ENCODE data around the gene ITIH2.
"Not testable (repeated sequence)": the region's sequence is repeated elsewhere in the genome, so short reads cannot be mapped to it uniquely, and the experiment has no call there.

The ITIH2 gene

DNA sequence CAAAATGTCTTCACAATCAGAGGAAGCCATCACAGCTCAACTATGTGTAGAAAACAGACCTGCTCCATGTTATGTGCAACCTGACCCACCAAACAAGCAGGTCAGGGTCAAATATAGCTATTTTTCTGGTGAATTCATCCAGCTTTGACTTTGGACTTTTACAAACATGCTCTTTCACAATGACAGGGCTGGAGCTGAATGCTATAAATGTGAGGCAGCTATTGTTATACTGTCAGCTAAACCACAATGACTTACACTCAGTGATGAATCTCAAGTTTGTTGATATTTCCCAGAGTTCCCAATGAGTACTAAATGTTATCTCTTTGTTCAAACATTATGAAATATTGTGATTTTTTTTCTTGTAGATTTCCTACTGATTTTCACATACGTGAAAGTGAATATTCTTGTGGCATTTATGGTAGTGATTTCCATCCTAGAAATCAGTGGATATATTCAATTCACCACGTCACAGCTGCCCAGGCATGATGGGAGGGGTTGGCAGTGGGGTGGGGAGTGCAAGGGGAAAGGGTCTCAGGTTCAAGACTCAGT lies 2.5 kb upstream of the ITIH2 start:
- DNase-seq, result no peak

GRCh38 chr10:7701158-7701742 lies 1.9 kb upstream of the ITIH2 start:
- DNase-seq, result no peak

GRCh38 chr10:7702288-7702812 lies 766 bp upstream of the ITIH2 start:
- no peak for DNase-seq

DNA sequence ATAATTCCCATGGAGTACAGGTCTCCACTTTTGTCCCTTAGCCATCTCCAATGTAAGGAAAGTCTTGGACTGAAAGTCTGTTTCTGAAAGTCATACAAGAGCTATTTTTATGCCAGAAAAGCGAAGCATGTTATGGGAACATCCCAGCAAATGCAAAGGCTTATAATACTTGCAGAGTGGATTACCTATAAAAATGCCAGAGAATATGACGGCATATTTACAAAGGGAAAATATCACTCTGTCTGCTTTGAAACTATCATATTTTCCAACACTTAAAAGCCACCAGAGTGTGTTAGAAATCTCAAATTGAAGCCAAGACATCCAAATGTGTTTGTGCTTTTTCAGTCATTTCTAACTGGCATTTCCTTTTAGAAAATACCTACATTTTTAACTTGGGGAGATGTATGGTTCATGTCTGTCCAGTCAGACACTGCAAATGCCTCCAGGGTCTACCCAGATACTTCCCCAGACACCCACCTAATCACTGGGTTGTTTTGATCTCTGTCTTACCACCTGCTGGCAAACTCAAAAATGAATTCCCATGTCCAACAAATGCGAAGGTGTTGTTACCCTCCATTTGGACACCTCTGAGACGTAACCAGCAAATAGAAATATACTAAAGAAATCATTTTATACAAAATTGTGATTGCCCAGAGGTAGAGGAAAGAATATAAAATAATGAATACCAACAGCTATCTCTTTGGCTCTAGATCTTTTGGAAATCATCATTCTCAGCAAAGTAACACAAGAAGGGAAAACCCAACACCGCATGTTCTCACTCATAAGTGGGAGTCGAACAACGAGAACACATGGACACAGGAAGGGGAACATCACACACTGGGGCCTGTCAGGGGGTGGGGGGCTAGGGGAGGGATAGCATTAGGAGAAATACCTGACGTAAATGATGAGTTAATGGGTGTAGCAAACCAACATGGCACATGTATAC lies 1.2 kb downstream of the ITIH2 start:
- no peak for DNase-seq

DNA sequence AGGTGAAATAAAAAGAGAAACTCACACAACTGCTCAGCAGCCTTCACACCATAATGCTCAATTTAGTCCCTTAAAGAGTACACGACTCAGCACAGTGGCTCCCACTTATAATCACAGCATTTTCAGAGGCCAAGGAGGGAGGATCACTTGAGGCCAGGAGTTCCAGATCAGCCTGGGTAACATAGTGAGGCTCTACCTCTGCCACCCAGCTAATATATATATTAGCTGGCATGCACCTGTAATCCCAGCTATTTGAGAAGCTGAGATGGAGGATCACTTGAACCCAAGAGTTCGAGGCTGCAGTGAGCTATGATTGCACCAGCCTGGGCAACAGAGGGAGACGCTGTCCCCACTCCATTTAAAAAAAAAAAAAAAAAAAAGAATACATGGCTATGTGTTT lies 2.2 kb downstream of the ITIH2 start:
- DNase-seq, result no peak

DNA sequence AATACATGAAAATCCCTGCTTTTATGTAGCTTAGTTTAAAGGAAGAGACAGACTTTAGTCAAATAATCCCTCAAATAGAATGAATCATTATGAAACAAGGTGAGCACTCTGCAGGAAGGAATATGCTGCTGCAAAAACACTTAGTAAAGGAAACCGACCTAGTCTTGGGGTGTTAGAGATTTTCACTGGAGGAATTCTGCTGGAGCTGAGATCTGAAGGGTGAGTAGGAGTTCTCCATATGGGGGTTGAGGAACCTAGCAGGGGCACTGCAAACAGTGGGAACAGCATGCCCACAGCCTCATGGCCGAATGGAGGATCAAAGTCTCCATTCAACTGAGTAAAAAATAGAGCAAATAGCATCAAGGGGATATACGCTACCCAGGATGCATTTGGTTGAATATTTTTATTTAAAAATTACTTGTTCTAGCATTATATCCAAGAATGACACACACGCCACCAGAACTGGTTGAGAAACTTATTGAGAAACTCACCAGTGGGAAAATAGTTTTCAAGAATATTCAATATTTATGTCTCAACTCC lies 3.5 kb downstream of the ITIH2 start:
- no peak for DNase-seq

DNA sequence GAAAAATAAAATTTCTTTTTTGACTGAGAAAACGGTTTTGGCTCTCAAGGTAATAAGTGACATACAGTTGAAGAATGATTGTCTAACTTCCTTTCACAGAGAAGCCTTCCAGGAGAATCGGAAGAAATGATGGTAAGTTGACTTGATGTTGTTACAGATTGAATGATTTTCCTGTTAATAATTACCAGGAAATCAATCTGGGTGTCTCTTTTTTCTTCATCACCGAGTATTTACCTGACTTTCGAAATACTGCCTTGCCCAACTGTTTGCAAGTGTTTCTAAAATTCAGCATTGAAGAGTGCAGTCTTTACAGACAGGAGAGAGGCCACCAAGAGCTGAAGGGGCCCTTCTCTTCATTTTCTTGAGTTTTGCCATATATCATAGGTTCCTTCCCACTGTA lies 4.0 kb downstream of the ITIH2 start:
- no peak for DNase-seq

- no peak for DNase-seq
These were observed 4.9 kb downstream of the ITIH2 start for GRCh38 chr10:7707858-7708622.

GRCh38 chr10:7708832-7709231 lies 5.7 kb downstream of the ITIH2 start:
- no peak for DNase-seq

- DNase-seq, result no peak
These were observed 7.3 kb downstream of the ITIH2 start for GRCh38 chr10:7710446-7710845.

- DNase-seq, result not testable (repeated sequence)
These were observed 8.0 kb downstream of the ITIH2 start for GRCh38 chr10:7711075-7711474.

GRCh38 chr10:7715515-7715914 lies 12.4 kb downstream of the ITIH2 start:
- DNase-seq, result no peak

- no peak for DNase-seq
These were observed 14.7 kb downstream of the ITIH2 start for GRCh38 chr10:7717767-7718166.

DNA sequence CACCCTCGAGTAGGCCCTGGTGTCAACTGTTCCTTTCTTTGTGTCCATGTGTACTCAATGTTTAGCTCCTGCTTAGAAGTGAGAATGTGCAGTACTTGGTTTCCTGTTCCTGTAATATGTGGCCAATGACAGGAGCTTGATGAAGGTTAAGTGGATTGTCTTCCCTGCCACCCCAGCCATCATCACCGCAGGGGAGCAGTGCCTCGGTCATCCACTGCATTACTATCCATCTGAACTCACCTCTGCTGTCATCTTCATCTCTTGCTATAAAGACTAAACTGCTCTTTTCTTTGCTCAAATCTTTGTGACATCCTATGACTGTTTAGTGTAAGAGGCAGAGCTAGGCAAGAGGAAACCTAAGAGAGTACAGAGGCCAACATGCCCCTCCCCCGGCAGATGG lies 15.6 kb downstream of the ITIH2 start:
- DNase-seq, result no peak

DNA sequence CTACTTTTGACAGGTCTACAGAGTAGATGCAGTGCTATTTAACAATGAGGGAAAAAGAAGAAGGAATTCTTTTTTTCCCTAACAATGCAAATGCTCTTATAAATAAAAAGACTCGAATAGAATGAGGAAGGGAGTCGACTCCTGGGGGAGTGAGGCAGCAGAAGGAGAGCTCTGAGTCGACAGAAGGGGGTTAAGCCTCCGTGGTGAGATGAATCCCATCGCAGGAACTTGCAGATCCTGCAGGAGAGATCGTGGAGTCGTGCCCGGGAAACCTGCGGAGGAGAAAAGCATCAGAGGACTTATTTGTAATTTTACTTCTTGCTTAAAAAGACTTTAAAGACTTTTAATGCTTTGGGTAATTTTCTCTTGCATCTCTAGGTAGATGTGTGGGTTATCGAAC lies 17.4 kb downstream of the ITIH2 start:
- no peak for DNase-seq

DNA sequence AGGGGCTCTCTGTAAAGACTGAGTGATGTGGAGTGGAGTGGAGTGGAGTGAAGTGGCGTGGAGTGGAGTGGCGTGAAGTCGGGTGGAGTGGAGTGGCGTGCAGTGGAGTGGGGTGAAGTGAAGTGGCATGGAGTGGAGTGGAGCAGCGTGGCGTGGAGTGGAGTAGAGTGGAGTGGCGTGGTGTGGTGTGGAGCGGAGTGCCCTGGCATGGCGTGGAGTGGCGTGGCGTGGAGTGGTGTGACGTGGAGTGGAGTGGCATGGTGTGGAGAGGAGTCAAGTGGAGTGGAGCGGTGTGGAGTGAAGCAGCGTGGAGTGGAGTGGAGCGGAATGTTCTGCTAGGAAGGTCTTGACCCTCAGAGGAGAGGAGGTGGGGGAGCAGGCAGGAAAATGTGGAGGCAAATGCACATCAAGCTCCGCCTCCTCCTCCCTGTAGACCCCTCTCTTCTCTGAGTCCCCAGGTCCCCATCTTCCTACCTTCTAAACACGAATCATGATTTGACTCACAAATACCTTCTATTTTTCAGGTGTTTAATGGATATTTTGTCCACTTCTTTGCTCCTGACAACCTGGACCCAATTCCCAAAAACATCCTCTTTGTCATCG lies 19.9 kb downstream of the ITIH2 start:
- DNase-seq, result no peak

DNA sequence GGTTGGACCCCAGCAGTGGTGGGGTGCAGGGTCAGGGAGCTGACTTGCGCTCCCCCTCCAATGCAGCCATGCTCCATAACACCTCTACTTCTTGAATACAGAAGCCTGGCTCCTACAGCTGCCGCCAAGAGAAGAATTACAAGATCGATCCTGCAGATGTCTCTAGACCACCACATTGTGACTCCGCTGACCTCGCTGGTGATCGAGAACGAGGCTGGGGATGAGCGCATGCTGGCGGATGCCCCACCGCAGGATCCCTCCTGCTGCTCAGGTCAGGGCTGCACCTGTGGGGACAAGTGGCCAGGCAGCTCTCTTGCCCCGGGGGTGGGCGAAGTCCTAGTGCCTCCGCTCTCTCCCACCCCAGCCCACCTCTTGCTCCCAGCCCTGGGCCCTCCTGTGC lies 31.7 kb downstream of the ITIH2 start:
- DNase-seq, result no peak

DNA sequence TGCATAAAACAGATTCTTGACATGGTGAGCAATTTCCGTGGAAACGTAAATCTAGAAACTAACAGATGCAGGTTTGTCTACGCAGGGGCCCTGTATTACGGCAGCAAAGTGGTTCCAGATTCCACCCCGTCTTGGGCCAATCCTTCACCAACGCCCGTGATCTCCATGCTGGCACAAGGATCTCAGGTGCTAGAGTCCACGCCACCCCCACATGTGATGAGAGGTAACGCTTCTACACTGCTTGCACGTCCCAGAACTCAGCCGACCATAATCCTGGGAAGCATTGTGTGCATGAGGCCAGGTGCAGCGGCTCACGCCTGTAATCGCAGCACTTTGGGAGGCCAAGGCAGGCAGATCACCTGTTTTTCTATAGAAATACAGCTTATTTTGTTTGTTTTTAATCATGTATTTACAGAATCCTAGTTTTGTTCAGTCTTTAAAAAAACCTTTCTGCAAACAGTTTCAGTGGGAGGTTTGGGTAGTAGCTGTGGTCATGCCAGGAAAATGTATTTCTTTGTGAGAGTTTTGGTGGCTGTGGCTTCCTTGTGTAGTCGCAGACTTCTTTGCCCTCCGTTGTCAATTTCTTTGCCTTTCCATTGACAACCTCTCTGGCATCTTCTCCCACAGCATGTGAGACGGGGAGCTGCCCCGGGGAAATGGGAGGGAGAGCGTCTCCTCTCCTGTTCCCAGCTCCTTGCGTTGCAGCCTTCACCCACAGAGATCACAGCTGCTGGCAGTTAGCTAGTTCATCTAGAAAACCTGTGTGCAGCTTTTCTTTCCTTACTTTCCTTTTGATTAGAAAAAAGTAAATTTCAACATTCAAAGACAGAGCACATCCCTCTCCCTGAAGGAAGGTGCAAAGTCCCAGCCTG lies 35.7 kb downstream of the ITIH2 start:
- no peak for DNase-seq

- DNase-seq, result no peak
These were observed 41.2 kb downstream of the ITIH2 start for GRCh38 chr10:7744307-7744706.

DNA sequence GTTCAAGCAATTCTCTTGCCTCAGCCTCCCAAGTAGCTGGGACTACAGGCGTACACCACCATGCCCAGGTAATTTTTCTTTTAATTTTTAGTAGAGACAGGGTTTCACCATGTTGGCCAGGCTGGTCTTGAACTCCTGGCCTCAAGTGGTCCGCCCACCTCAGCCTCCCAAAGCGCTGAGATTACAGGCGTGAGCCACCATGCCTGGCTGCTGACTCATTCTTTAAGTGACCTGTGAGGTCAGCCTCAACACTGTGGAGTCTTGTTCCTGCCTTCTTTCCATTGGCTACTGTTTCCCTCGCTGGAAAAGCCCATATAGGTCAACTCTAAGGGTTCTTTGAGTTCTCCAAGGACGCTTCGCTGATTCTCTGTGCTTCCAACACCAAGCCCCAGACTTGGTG lies 45.5 kb downstream of the ITIH2 start:
- not testable (repeated sequence) for DNase-seq

GRCh38 chr10:7750222-7750621 lies 47.1 kb downstream of the ITIH2 start:
- no peak for DNase-seq

All from stimulated activated CD4-positive, alpha-beta T cell treated with anti-CD3 and anti-CD28 coated beads, Interleukin-12 subunit alpha, Interleukin-12 subunit beta, amount 100 ng/mL, for 4 hours (primary cell).